Colonic mucosa (tissue), 4 donors: ENCODE data around the gene PRCC. TPM values are rescaled to one million over a fixed set of nuclear protein-coding genes. Genes with fewer than 3 reads are reported as not detected.

Experiments
- DNase-seq: peaks from one replicate; pipeline ENCODE4 v3.0.0-alpha.2; 2020
- H3K27ac ChIP-seq: fragments of 200-600 bp; one replicate; pipeline ENCODE4 v1.8.0; 2021
- H3K27me3 ChIP-seq: fragments of 200-600 bp; one replicate; pipeline ENCODE4 v1.8.0; 2021
- H3K36me3 ChIP-seq: fragments of 200-600 bp; one replicate; pipeline ENCODE4 v1.8.0; 2021
- H3K4me1 ChIP-seq: fragments of 200-600 bp; one replicate; pipeline ENCODE4 v1.8.0; 2021; ENCODE audit warnings: mild to moderate bottlenecking
- H3K4me3 ChIP-seq: fragments of 200-600 bp; one replicate; pipeline ENCODE4 v1.8.0; 2021
- H3K9ac ChIP-seq, 2 donors: one replicate each; pipeline ENCODE4 v1.7.0; 2013; ENCODE audit warnings: control low read depth in 2 of 2, low read depth in 2 of 2, low read length in 2 of 2
- H3K9me3 ChIP-seq: fragments of 200-600 bp; one replicate; pipeline ENCODE4 v1.8.0; 2021
- CTCF ChIP-seq: fragments of 200-600 bp; IDR thresholded peaks from one replicate; pipeline ENCODE4 v1.8.0; 2022; ENCODE audit warnings: antibody characterized with exemption, mild to moderate bottlenecking
- intact Hi-C: fragments of 100-400 bp; cut with DNase I; formaldehyde crosslinking; loops from one replicate; pipeline ENCODE4 v1.14.1; 2022
- total RNA-seq, 2 donors: library from RNA; stranded (reverse); fragmentation: NEBNext Ultra II Directional in 1 of 2; extraction: Animal tissue kit (Norgen Biotek cat#: 25700) in 1 of 2; gene quantifications; one replicate each; pipeline ENCODE4 v1.2.1, GENCODE V29; 2021
- donor health status: healthy.
- donor health status: DM: no; HTN: no; CAD: no.
- donor health status: DM: no; HTN: no; CAD: no.

Gene PRCC
- total RNA-seq, 2 donors from 2014 or later: 57.1 to 58.7 TPM

GRCh38 chr1:156785458-156785857, 18.1 kb downstream of the PRCC start:
- DNase-seq: no peak
- no peaks in the 10 kb centered on the region for H3K27me3 ChIP-seq
- intact Hi-C loops: no loop called here
- no peak overlapping the region for H3K27ac ChIP-seq
- TF ChIP-seq CTCF: no peak
- no peak overlapping the region for H3K9ac ChIP-seq
- H3K4me1 ChIP-seq: no peaks in the 10 kb centered on the region
- H3K36me3 ChIP-seq: no peaks in the 10 kb centered on the region
- no peaks in the 10 kb centered on the region for H3K9me3 ChIP-seq
- no peak overlapping the region for H3K4me3 ChIP-seq

GRCh38 chr1:156786640-156787039, 19.3 kb downstream of the PRCC start:
- no peak overlapping the region for H3K9ac ChIP-seq

GRCh38 chr1:156788136-156788535, 20.8 kb downstream of the PRCC start:
- H3K9me3 ChIP-seq: no peaks in the 10 kb centered on the region
- H3K36me3 ChIP-seq: peaks cover 8% of the 10 kb centered on the region
- TF ChIP-seq CTCF: no peak
- H3K27ac ChIP-seq: no peak overlapping the region
- no peak overlapping the region for H3K9ac ChIP-seq
- H3K4me1 ChIP-seq: no peaks in the 10 kb centered on the region
- no peak for DNase-seq
- intact Hi-C loops: no loop called here
- no peak overlapping the region for H3K4me3 ChIP-seq
- no peaks in the 10 kb centered on the region for H3K27me3 ChIP-seq

More at GRCh38 chr1:156786640-156787039, 19.3 kb downstream of the PRCC start:
- TF ChIP-seq CTCF: no peak
- intact Hi-C loops: no loop called here
- Histone ChIP-seq H3K4me1 (no peaks in the 10 kb centered on the region), H3K27ac (no peak overlapping the region), H3K36me3 (peaks cover 6% of the 10 kb centered on the region), H3K27me3 (no peaks in the 10 kb centered on the region), H3K4me3 (no peak overlapping the region), H3K9me3 (no peaks in the 10 kb centered on the region)
- DNase-seq: no peak

GRCh38 chr1:156789621-156790318, 22.4 kb downstream of the PRCC start:
- no peak overlapping the region for H3K9ac ChIP-seq
- H3K36me3 ChIP-seq: peaks cover 8% of the 10 kb centered on the region
- H3K27me3 ChIP-seq: no peaks in the 10 kb centered on the region
- DNase-seq: no peak
- no peak overlapping the region for H3K27ac ChIP-seq
- no peak overlapping the region for H3K4me3 ChIP-seq
- H3K9me3 ChIP-seq: no peaks in the 10 kb centered on the region
- TF ChIP-seq CTCF: no peak
- H3K4me1 ChIP-seq: no peaks in the 10 kb centered on the region
- intact Hi-C loops: loop anchor here (10.0 kb wide), 1 partner anchor 135 kb away; the partner anchor contains the start of gene LRRC71

GRCh38 chr1:156794506-156795373, 27.4 kb downstream of the PRCC start:
- no peak overlapping the region for H3K4me3 ChIP-seq
- no peaks in the 10 kb centered on the region for H3K4me1 ChIP-seq
- no peaks in the 10 kb centered on the region for H3K27me3 ChIP-seq
- TF ChIP-seq CTCF: no peak
- no peak for DNase-seq
- intact Hi-C loops: loop anchor here (10.0 kb wide), 1 partner anchor 130 kb away; the partner anchor contains the start of gene LRRC71
- H3K36me3 ChIP-seq: peaks cover 8% of the 10 kb centered on the region
- no peak overlapping the region for H3K9ac ChIP-seq
- H3K27ac ChIP-seq: no peak overlapping the region
- no peaks in the 10 kb centered on the region for H3K9me3 ChIP-seq
